Activated CD4-positive, alpha-beta T cell treated with anti-CD3 and anti-CD28 coated beads, Interleukin-2, Interleukin-6, amounts not matched to agents 100 ng/mL and 50 ng/mL, durations not matched to agents 16 hours and 8 hours (primary cell): ENCODE measurements around the gene MAPK6.
A peak's percentile ranks its signal among the peaks of the same experiment; 100 is the strongest.
"Not testable (repeated sequence)": the region's sequence is repeated elsewhere in the genome, so short reads cannot be mapped to it uniquely, and the experiment has no call there.

Experiments used
- DNase-seq: peaks from one replicate; pipeline ENCODE4 v3.0.0-alpha.2; 2020

MAPK6 gene

GRCh38 chr15:52082197-52083036 is 63.4 kb downstream of the MAPK6 start:
- DNase-seq = no peak

GRCh38 chr15:52083037-52083359 is 64.0 kb downstream of the MAPK6 start:
- not testable (repeated sequence) for DNase-seq

GRCh38 chr15:52083603-52084002 is 64.6 kb downstream of the MAPK6 start:
- no peak for DNase-seq

- DNase-seq = no peak
Observed at GRCh38 chr15:52085299-52085698, 66.3 kb downstream of the MAPK6 start.

GRCh38 chr15:52086011-52086786 is 67.2 kb downstream of the MAPK6 start:
- DNase-seq = no peak

GRCh38 chr15:52090193-52090592 is 71.2 kb downstream of the MAPK6 start:
- DNase-seq = no peak

- DNase-seq = no peak
Observed at GRCh38 chr15:52093167-52093538, 74.1 kb downstream of the MAPK6 start.

GRCh38 chr15:52093539-52094510 is 74.8 kb downstream of the MAPK6 start:
- no peak for DNase-seq

GRCh38 chr15:52094811-52095584 is 76.0 kb downstream of the MAPK6 start:
- no peak for DNase-seq

- DNase-seq = no peak
Observed at GRCh38 chr15:52095597-52096262, 76.7 kb downstream of the MAPK6 start.

- DNase-seq = not testable (repeated sequence)
Observed at GRCh38 chr15:52096536-52096935, 77.5 kb downstream of the MAPK6 start.

- DNase-seq = no peak
Observed at GRCh38 chr15:52097180-52097579, 78.2 kb downstream of the MAPK6 start.

- DNase-seq = no peak
Observed at GRCh38 chr15:52098323-52098722, 79.3 kb downstream of the MAPK6 start.

- DNase-seq = no peak
Observed at GRCh38 chr15:52099651-52100272, 80.7 kb downstream of the MAPK6 start.

GRCh38 chr15:52100807-52101442 is 81.9 kb downstream of the MAPK6 start:
- peak; percentile 31 for DNase-seq

- no peak for DNase-seq
Observed at GRCh38 chr15:52101542-52102323, 82.7 kb downstream of the MAPK6 start.

GRCh38 chr15:52102463-52102862 is 83.4 kb downstream of the MAPK6 start:
- DNase-seq = no peak

- DNase-seq = peak; percentile 48
Observed at GRCh38 chr15:52103217-52104207, 84.5 kb downstream of the MAPK6 start.
